Measurements from ENCODE around the gene IFNAR1. TPM values are rescaled to one million over a fixed set of nuclear protein-coding genes. Genes with fewer than 3 reads are reported as not detected.

Gene IFNAR1
- total RNA-seq, 1 donor from 2014 or later: 20.4 TPM

- no peak for DNase-seq (ENCODE audit: extremely low spot score in 2 of 2)
- Histone ChIP-seq H3K36me3 (peaks cover 0 to 48% of the 10 kb centered on the region in 2 donors), H3K27ac (no peak overlapping the region)
These were observed 41.6 kb upstream of the IFNAR1 start for GRCh38 chr21:33283203-33283602.

GRCh38 chr21:33286076-33286475, 38.7 kb upstream of the IFNAR1 start:
- H3K27me3 ChIP-seq: no peaks in the 10 kb centered on the region
- H3K9me3 ChIP-seq: no peaks in the 10 kb centered on the region
- peaks cover 17% of the 10 kb centered on the region for H3K4me1 ChIP-seq
- intact Hi-C loops (cut with DNase I): no loop called here
- no peak for DNase-seq (ENCODE audit: extremely low spot score in 2 of 2)
- peak overlapping the region; percentile 67 for H3K27ac ChIP-seq
- no peak overlapping the region for H3K4me3 ChIP-seq
- H3K36me3 ChIP-seq: peaks cover 0 to 32% of the 10 kb centered on the region in 2 donors
- TF ChIP-seq CTCF (IDR thresholded peaks at IDR 0.05) (no peak), POLR2A (IDR thresholded peaks at IDR 0.05) (no peak), POLR2AphosphoS5 (IDR thresholded peaks at IDR 0.05; ENCODE audit: insufficient read depth in 1 of 2, low read depth in 1 of 2) (no peak)

More at GRCh38 chr21:33283203-33283602, 41.6 kb upstream of the IFNAR1 start:
- Histone ChIP-seq H3K4me1 (peaks cover 17% of the 10 kb centered on the region), H3K27me3 (no peaks in the 10 kb centered on the region), H3K4me3 (no peak overlapping the region), H3K9me3 (no peaks in the 10 kb centered on the region)
- intact Hi-C loops (cut with DNase I): no loop called here
- no peak for TF ChIP-seq CTCF (IDR thresholded peaks at IDR 0.05)
- no peak for TF ChIP-seq POLR2AphosphoS5 (IDR thresholded peaks at IDR 0.05; ENCODE audit: insufficient read depth in 1 of 2, low read depth in 1 of 2)
- no peak for TF ChIP-seq POLR2A (IDR thresholded peaks at IDR 0.05)

GRCh38 chr21:33286600-33287456, 37.9 kb upstream of the IFNAR1 start:
- no peaks in the 10 kb centered on the region for H3K27me3 ChIP-seq
- intact Hi-C loops (cut with DNase I): no loop called here
- TF ChIP-seq POLR2AphosphoS5 (IDR thresholded peaks at IDR 0.05; ENCODE audit: insufficient read depth in 1 of 2, low read depth in 1 of 2) (peak in 1 of 2 donors; percentile 52), CTCF (IDR thresholded peaks at IDR 0.05) (no peak)
- no peak overlapping the region for H3K4me3 ChIP-seq
- peak overlapping the region; percentile 67 for H3K27ac ChIP-seq
- H3K4me1 ChIP-seq: peaks cover 17% of the 10 kb centered on the region
- DNase-seq (ENCODE audit: extremely low spot score in 2 of 2): no peak
- peaks cover 0 to 32% of the 10 kb centered on the region in 2 donors for H3K36me3 ChIP-seq
- no peaks in the 10 kb centered on the region for H3K9me3 ChIP-seq

GRCh38 chr21:33289199-33289819, 35.5 kb upstream of the IFNAR1 start:
- peaks cover 17% of the 10 kb centered on the region for H3K4me1 ChIP-seq
- DNase-seq (ENCODE audit: extremely low spot score in 2 of 2): no peak
- no peak overlapping the region for H3K27ac ChIP-seq
- no peak for TF ChIP-seq POLR2AphosphoS5 (IDR thresholded peaks at IDR 0.05; ENCODE audit: insufficient read depth in 1 of 2, low read depth in 1 of 2)
- TF ChIP-seq POLR2A (IDR thresholded peaks at IDR 0.05): no peak
- TF ChIP-seq CTCF (IDR thresholded peaks at IDR 0.05): no peak
- H3K9me3 ChIP-seq: no peaks in the 10 kb centered on the region
- intact Hi-C loops (cut with DNase I): no loop called here
- peaks cover 0 to 16% of the 10 kb centered on the region in 2 donors for H3K36me3 ChIP-seq
- no peak overlapping the region for H3K4me3 ChIP-seq
- no peaks in the 10 kb centered on the region for H3K27me3 ChIP-seq

GRCh38 chr21:33290441-33290840, 34.3 kb upstream of the IFNAR1 start:
- Histone ChIP-seq H3K9me3 (no peaks in the 10 kb centered on the region), H3K27ac (no peak overlapping the region), H3K36me3 (peaks cover 0 to 16% of the 10 kb centered on the region in 2 donors), H3K4me3 (no peak overlapping the region), H3K4me1 (peaks cover 17% of the 10 kb centered on the region), H3K27me3 (no peaks in the 10 kb centered on the region)
- no peak for TF ChIP-seq POLR2A (IDR thresholded peaks at IDR 0.05)
- intact Hi-C loops (cut with DNase I): no loop called here
- no peak for DNase-seq (ENCODE audit: extremely low spot score in 2 of 2)
